Stimulated activated CD8-positive, alpha-beta memory T cell treated with anti-CD3 and anti-CD28 coated beads, Interleukin-15, amount 100 ng/mL, for 1 hour (primary cell): ENCODE results near the gene NTNG1.
"Not testable (repeated sequence)": the region's sequence is repeated elsewhere in the genome, so short reads cannot be mapped to it uniquely, and the experiment has no call there.

Experiments
- DNase-seq: peaks from one replicate; pipeline ENCODE4 v3.0.0-alpha.2; 2020; ENCODE audit warnings: low read depth

Gene NTNG1

DNA sequence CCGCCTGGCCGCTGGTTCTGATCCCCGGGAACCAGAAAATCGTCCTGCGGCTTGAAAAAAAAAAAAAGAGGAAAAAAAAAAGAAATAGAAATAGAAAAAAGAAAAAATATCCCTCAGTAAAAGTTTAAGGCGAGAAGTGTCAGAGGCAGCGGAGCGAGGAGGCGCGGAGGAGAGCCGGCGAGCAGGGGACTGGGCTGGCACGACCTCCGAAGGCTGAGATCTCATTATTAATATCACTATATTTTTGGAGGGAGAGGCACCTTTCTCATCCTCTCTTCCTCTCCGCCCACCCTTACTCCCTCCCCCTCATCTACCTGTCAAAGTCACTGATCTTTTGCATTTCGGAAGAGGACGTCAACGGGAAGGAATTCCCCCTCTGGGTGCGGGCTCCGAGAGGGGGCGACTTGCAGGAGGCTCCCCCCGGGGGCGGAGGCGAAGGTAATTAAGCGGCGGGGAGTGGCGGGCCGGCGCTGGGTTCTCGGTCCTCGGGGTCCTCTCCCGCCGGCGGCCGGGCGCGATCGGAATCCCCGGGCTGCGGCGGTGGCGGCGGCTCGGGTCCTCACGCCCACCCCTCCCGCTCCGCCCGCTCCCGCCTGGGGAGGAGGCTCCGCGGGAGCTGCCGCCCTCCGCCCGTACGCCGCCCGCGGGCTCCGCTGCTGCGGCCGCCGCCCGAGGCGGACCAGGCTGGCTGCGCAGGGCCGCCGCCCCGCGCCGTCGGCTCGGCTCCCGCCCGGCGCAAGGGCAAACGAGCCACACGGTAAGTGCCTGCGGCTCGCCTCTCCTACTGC is at the start of gene NTNG1:
TSS of gene NTNG1 (plus strand) at position 337 of the 788 bp plus-strand sequence.
- no peak for DNase-seq

GRCh38 chr1:107091418-107091817 is 49.4 kb upstream of the NTNG1 start:
- DNase-seq = no peak

- not testable (repeated sequence) for DNase-seq
Measured at GRCh38 chr1:107093395-107093794, 47.4 kb upstream of the NTNG1 start.

GRCh38 chr1:107095647-107096046 is 45.2 kb upstream of the NTNG1 start:
- DNase-seq = no peak

DNA sequence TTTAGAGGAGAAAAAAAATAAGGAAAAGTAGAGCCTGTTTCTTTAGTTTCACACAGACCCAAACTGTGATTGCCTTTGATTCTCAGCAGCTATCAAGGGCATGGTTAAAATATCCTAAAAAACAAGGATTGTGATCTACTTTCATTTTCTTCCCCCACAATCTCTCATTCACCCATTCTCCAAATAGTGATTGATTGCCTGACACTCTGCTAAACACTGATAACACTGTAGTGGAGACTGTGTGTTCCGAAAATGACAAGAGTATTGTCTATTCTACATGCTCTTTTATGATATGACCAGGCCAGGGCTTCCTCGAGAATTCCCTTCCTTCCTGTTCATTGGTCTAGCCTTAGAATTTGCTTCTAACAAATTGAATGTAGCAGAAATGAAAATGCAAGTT is 44.1 kb upstream of the NTNG1 start:
- no peak for DNase-seq

DNA sequence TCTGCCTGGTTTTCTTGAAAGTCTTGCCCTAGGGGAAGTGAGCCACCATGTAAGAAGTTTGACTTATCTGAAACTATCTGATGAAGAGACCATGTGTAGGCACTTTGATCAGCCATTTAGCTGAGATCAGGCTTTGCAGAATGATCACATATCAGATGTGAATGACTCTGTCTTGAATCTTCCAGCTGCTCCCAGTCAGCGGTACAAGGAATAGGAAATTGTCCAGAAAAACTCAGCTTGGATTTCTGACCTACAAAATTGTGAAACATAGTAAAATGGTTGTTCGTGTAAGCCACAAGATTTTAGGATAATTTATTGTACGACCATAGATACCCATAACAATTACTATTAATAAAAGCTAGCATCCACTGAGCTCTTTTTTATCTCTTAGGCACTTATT is 41.9 kb upstream of the NTNG1 start:
- DNase-seq = no peak

DNA sequence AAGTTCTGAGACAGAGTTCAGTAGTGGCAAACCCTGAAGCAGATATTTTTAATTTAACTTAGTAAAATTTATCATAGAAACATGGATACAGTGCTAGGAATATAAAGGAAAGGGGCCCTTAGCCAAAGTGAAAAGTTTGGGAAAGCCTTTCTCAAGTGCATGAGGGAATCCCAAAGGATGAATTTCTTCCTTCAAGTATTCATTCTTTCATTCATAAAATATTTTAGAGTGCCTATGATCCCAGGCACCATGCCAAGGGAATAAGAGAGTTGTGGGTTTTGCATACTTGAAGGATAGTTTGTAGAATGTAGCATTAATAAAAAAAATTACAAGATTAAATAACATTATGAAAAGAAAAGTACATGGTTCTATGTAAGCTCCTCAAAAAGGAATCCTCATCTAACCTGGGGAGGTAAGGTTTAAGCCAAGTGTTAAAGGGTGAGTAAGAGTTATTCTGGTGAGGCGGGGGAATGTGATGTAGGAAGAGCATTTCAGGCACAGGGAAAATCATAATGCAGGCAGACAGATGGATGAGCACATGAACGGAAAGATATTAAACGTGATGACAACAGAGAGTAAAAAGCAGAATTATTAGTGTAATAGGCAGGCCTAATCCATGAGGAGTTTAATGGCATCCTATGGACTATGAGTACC is 40.4 kb upstream of the NTNG1 start:
- DNase-seq = no peak

DNA sequence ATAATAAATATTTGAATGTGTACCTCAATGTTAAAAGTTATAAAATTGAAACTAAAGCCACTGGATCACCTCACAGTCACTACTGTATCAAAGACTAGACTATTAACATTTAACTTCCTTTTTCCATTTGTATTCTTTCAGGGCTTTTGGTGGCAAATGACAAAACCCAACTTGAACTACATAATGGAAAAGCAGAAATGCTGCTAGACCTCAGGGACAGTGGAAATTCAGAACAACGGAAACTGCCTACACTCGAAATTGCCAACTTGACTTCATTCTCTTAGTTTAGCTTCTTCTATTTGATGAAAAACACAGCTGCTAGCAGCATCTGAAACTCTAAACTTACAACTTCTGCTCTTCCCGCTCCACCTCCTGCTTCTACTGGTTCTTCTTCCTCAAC is 34.9 kb upstream of the NTNG1 start:
- no peak for DNase-seq

GRCh38 chr1:107110326-107110725 is 30.5 kb upstream of the NTNG1 start:
- DNase-seq = no peak

DNA sequence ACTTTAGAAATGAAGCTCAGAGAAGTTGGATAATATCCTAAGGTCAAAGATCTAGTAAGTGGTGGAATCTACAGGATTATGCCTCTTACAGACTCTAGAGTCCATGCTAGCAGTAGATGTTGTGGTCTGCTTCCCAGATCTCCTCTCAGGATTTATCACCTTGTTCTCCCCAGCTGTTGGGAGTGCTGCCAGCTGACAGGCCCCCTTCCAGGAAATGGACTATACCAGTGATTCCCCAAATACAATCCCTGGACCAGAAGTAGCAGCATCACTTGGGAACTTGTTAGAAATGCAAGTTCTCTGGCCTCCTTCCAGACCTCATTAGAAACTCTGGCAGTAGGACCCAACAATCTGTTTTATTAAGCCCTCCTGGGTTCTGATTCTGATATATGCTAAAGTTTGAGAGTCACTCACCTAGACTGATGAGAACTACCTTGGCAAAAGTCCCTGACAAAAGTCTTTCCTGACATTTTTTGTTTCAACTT is 24.5 kb upstream of the NTNG1 start:
- no peak for DNase-seq

DNA sequence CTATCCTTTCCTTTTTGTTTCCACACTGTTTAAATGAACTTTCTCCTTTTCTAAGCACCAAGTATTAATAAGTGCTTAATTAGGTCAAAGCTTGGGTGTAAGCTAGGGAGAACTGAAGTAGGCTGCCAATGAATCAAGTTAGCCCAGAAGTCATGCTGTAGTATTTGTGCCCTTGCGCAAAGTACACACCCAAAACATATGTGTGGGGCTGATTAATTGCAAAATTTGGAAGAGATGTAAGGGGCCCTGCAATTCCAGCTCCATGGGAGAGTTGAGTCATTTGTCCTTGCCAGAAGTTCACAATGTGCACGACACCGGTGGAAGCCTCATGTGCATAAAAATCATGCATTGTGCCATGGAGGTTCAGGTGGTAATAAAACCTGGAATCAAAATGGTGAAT is 18.6 kb upstream of the NTNG1 start:
- DNase-seq = no peak

DNA sequence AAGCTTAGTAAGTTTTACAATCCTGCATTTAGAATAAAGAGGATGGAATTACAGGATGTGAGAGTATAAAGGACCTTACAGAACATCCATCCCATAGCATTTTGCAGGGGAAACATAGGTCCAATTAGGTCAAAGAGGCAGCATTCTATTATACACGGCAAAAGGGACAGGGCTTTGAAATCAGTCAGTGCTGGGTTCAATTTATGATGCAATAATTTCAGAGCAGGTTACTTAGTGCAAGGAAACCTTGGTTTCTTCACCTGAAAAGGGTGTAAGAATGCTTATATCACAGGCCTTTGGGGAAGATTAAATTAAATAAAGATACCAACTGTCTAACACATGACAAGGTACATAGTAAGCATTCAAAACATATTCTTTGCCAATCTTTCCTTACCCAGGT is 17.1 kb upstream of the NTNG1 start:
- no peak for DNase-seq

GRCh38 chr1:107124694-107125093 is 16.1 kb upstream of the NTNG1 start:
- no peak for DNase-seq

GRCh38 chr1:107132195-107132594 is 8.6 kb upstream of the NTNG1 start:
- no peak for DNase-seq

DNA sequence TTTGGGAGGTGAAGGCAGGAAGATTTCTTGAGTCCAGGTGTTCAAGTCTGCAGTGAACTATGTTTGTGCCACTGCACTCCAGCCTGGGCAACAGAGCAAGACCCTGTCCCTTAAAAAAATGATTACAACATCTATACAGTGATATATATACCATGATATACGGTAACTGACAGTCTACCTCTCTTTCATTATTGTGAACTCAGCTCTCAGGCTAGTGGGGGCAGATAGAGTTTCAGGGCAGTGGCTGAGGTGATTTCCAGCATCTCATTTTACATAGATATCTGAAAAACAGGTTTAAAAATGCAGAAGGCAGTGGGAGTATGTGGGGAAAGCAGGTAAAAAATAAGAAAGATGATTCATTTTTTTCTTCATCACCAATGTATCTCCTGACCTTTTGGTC is 8.1 kb upstream of the NTNG1 start:
- DNase-seq = no peak

GRCh38 chr1:107135463-107135862 is 5.4 kb upstream of the NTNG1 start:
- DNase-seq = no peak

DNA sequence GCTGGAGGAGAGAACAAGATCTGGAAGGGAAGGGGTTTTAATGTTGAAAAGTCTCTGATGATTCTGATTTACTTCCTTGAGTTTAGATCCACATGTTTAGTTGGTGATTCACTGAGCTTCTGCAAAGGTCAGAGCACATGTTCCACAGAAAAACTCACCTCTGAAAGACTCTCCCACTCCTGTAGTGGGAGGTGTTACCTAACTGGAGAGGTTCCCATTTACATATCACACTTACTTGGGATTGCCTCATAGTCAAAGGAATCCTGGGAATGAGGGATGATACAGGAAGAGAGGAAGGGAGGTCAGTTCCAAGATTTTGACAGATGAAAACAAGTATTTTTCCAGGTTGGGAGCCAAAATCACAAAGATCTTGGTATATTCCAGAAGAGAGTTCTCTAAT is 2.7 kb upstream of the NTNG1 start:
- DNase-seq = no peak

- no peak for DNase-seq
Measured at GRCh38 chr1:107138767-107139445, 1.9 kb upstream of the NTNG1 start.

GRCh38 chr1:107139833-107140702 is 771 bp upstream of the NTNG1 start:
- DNase-seq = no peak

DNA sequence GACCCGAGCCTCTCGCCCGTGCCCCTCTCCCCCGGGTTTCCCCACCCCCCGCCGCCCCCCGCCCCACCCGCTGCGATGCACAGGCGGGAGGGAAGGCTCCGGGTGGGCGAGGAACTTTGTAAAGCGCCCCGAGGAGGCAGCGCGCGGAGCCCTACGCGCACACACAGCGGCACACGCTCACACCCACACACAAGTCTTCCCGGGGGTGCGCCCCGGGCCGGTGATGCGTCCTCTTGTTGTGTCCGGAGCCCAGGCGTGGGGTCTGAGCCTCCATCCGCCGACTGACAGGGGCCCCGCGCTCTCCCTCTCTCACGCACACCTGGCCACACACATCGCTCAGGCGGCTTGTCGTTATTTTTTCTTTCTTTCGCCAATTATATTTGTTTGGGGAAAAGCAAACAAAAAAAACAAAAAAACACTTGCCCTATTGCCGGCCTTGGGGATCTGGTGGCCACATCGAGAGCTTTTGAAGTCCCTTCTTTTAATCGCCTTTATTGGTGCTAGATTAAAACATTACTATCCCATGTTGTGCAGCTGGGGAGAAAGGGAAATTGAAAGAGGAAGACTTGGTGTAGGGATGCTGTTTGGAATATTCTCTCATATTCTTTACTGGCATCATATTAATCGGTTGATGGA is 770 bp downstream of the NTNG1 start:
- DNase-seq = no peak

DNA sequence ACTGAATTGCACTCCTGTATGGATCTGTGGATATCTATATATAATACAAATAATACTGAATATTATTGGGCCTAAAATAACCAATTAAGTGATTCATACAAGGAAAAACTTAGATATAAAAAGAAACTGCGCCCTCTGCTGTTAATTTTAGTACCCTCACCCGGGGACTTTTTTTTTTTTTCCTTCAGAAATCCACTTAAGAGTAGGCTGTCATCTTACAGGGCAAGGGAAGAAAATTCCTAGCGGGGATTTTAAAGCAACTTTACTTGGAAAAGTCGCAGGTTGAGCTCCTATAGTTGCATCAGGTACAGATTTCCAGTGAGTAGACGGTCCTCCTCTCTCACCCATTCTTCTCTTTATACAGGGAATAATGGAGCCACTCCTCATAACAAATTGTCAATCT is 1.3 kb downstream of the NTNG1 start:
- no peak for DNase-seq

GRCh38 chr1:107142666-107143065 is 1.8 kb downstream of the NTNG1 start:
- DNase-seq = no peak
